ENCODE data around the gene CDC42BPG. TPM values are rescaled to one million over a fixed set of nuclear protein-coding genes. Genes with fewer than 3 reads are reported as not detected.

The CDC42BPG gene
- polyA plus RNA-seq, 1 donor from 2014 or later: not detected

GRCh38 chr11:64870176-64870892, 25.9 kb upstream of the CDC42BPG start:
- Histone ChIP-seq H3K27ac (ENCODE audit: low read length) (no peak overlapping the region), H3K36me3 (ENCODE audit: insufficient read depth, low read length) (no peaks in the 10 kb centered on the region), H3K27me3 (ENCODE audit: insufficient read depth, low read depth, low read length) (no peaks in the 10 kb centered on the region), H3K79me2 (replicated peaks; ENCODE audit: insufficient read depth, low read length) (peaks cover 8% of the 10 kb centered on the region), H3F3A (ENCODE audit: insufficient read depth, low read length, poor library complexity, severe bottlenecking) (no peaks in the 10 kb centered on the region), H4K20me1 (ENCODE audit: insufficient read depth) (no peaks in the 10 kb centered on the region), H3K9me3 (ENCODE audit: low read length) (no peaks in the 10 kb centered on the region), H3K4me3 (ENCODE audit: low read length) (no peak overlapping the region), H3K9ac (ENCODE audit: low read length) (no peak overlapping the region), H3K9me2 (ENCODE audit: insufficient read depth, low read length) (no peaks in the 10 kb centered on the region), H3K4me2 (ENCODE audit: low read length) (no peak overlapping the region), H2AFZ (ENCODE audit: low read depth, low read length) (no peak overlapping the region)
- TF ChIP-seq REST (IDR thresholded peaks at IDR 0.05; ENCODE audit: borderline replicate concordance) (no peak), RAD21 (conservative IDR thresholded peaks at IDR 0.05) (no peak), MXI1 (conservative IDR thresholded peaks at IDR 0.05; ENCODE audit: poor library complexity, severe bottlenecking) (no peak), EP300 (conservative IDR thresholded peaks at IDR 0.05; ENCODE audit: poor library complexity, severe bottlenecking) (no peak), SMC3 (conservative IDR thresholded peaks at IDR 0.05; ENCODE audit: poor library complexity) (no peak), POLR2AphosphoS5 (IDR thresholded peaks at IDR 0.05) (no peak), CTCF (IDR thresholded peaks at IDR 0.05; ENCODE audit: poor library complexity, severe bottlenecking) (no peak), EZH2 (IDR thresholded peaks at IDR 0.05; ENCODE audit: borderline replicate concordance, insufficient read depth, low read length, poor library complexity, severe bottlenecking) (no peak), TAF1 (IDR thresholded peaks at IDR 0.05; ENCODE audit: low read depth) (no peak)

GRCh38 chr11:64869571-64870175, 25.2 kb upstream of the CDC42BPG start:
- Histone ChIP-seq H3K4me2 (ENCODE audit: low read length) (no peak overlapping the region), H3K4me3 (ENCODE audit: low read length) (no peak overlapping the region), H3K27me3 (ENCODE audit: insufficient read depth, low read depth, low read length) (no peaks in the 10 kb centered on the region), H2AFZ (ENCODE audit: low read depth, low read length) (no peak overlapping the region), H3K9me3 (ENCODE audit: low read length) (no peaks in the 10 kb centered on the region), H3K36me3 (ENCODE audit: insufficient read depth, low read length) (no peaks in the 10 kb centered on the region), H3F3A (ENCODE audit: insufficient read depth, low read length, poor library complexity, severe bottlenecking) (no peaks in the 10 kb centered on the region), H3K27ac (ENCODE audit: low read length) (no peak overlapping the region), H3K9me2 (ENCODE audit: insufficient read depth, low read length) (no peaks in the 10 kb centered on the region), H3K79me2 (replicated peaks; ENCODE audit: insufficient read depth, low read length) (peaks cover 7% of the 10 kb centered on the region), H3K9ac (ENCODE audit: low read length) (no peak overlapping the region), H4K20me1 (ENCODE audit: insufficient read depth) (no peaks in the 10 kb centered on the region)
- no peak for TF ChIP-seq TAF1 (IDR thresholded peaks at IDR 0.05; ENCODE audit: low read depth)
- no peak for TF ChIP-seq EZH2 (IDR thresholded peaks at IDR 0.05; ENCODE audit: borderline replicate concordance, insufficient read depth, low read length, poor library complexity, severe bottlenecking)
- TF ChIP-seq CTCF (IDR thresholded peaks at IDR 0.05; ENCODE audit: poor library complexity, severe bottlenecking): no peak
- TF ChIP-seq EP300 (conservative IDR thresholded peaks at IDR 0.05; ENCODE audit: poor library complexity, severe bottlenecking): no peak
- TF ChIP-seq SMC3 (conservative IDR thresholded peaks at IDR 0.05; ENCODE audit: poor library complexity): no peak
- TF ChIP-seq POLR2AphosphoS5 (IDR thresholded peaks at IDR 0.05): no peak
- no peak for TF ChIP-seq MXI1 (conservative IDR thresholded peaks at IDR 0.05; ENCODE audit: poor library complexity, severe bottlenecking)
- no peak for TF ChIP-seq REST (IDR thresholded peaks at IDR 0.05; ENCODE audit: borderline replicate concordance)
- no peak for TF ChIP-seq RAD21 (conservative IDR thresholded peaks at IDR 0.05)
